COLO668 (cell line): ENCODE data around the gene PDIA5.

ENCODE experiments used
- DNase-seq: peaks from one replicate; lab custom pipeline; 2025; ENCODE audit not compliant: unreplicated experiment; lab: John Stamatoyannopoulos, UW

Gene PDIA5

GRCh38 chr3:123066896-123067688 lies at the start of gene PDIA5:
Gene PDIA5, plus strand, starts transcription at chr3:123067025. Its CDS starts 140 bp downstream, at chr3:123067165.
- DNase-seq: peak; percentile 83

GRCh38 chr3:123018683-123019082 lies 48.1 kb upstream of the PDIA5 start:
- DNase-seq: no peak

- DNase-seq: no peak
Observed at GRCh38 chr3:123019161-123019560, 47.7 kb upstream of the PDIA5 start.

- no peak for DNase-seq
Observed at GRCh38 chr3:123019591-123019990, 47.2 kb upstream of the PDIA5 start.

GRCh38 chr3:123020709-123021108 lies 46.1 kb upstream of the PDIA5 start:
- DNase-seq: no peak

GRCh38 chr3:123021388-123021787 lies 45.4 kb upstream of the PDIA5 start:
- no peak for DNase-seq

GRCh38 chr3:123021996-123022510 lies 44.8 kb upstream of the PDIA5 start:
- peak; percentile 2 for DNase-seq

- DNase-seq: no peak
Observed at GRCh38 chr3:123024056-123024455, 42.8 kb upstream of the PDIA5 start.

GRCh38 chr3:123025642-123026521 lies 40.9 kb upstream of the PDIA5 start:
- DNase-seq: peak; percentile 5

- peak; percentile 21 for DNase-seq
Observed at GRCh38 chr3:123026565-123027291, 40.1 kb upstream of the PDIA5 start.

- DNase-seq: peak; percentile 41
Observed at GRCh38 chr3:123027292-123028232, 39.3 kb upstream of the PDIA5 start, which contains the start of gene SEMA5B. Gene SEMA5B, minus strand, starts transcription at chr3:123027763. Its CDS starts 66,500 bp downstream, at chr3:122961263.

- DNase-seq: no peak
Observed at GRCh38 chr3:123028233-123028828, 38.5 kb upstream of the PDIA5 start.

- no peak for DNase-seq
Observed at GRCh38 chr3:123031051-123031450, 35.8 kb upstream of the PDIA5 start.

GRCh38 chr3:123032057-123032456 lies 34.8 kb upstream of the PDIA5 start:
- no peak for DNase-seq

- DNase-seq: no peak
Observed at GRCh38 chr3:123034120-123034519, 32.7 kb upstream of the PDIA5 start.

- DNase-seq: no peak
Observed at GRCh38 chr3:123034996-123035395, 31.8 kb upstream of the PDIA5 start.

- no peak for DNase-seq
Observed at GRCh38 chr3:123036352-123037014, 30.3 kb upstream of the PDIA5 start.

- DNase-seq: no peak
Observed at GRCh38 chr3:123037015-123037375, 29.8 kb upstream of the PDIA5 start.

- DNase-seq: no peak
Observed at GRCh38 chr3:123038751-123039150, 28.1 kb upstream of the PDIA5 start.
